Skeletal muscle tissue (tissue), 4 donors: Measurements from ENCODE around the gene MTCL1. TPM values are rescaled to one million over a fixed set of nuclear protein-coding genes. Genes with fewer than 3 reads are reported as not detected.

Experiments
- H3K27ac ChIP-seq: one replicate; pipeline ENCODE4 v1.7.0; 2013; ENCODE audit warnings: mild to moderate bottlenecking, low read depth, low read length, inconsistent platforms
- H3K27me3 ChIP-seq, 3 donors: one replicate each; pipeline ENCODE4 v1.7.0; 2013; ENCODE audit warnings: low read length in 3 of 3; ENCODE audit not compliant: control insufficient read depth in 3 of 3, insufficient read depth in 3 of 3
- H3K36me3 ChIP-seq, 3 donors: one replicate each; pipeline ENCODE4 v1.7.0; 2013; ENCODE audit warnings: low read length in 3 of 3; ENCODE audit not compliant: control insufficient read depth in 3 of 3, insufficient read depth in 3 of 3
- H3K4me1 ChIP-seq, 3 donors: one replicate each; pipeline ENCODE4 v1.7.0; 2013; ENCODE audit warnings: low read length in 3 of 3, mild to moderate bottlenecking in 3 of 3; ENCODE audit not compliant: control insufficient read depth in 3 of 3, insufficient read depth in 3 of 3
- H3K4me3 ChIP-seq, 3 donors: one replicate each; pipeline ENCODE4 v1.7.0; 2013; ENCODE audit warnings: low read length in 3 of 3
- H3K9ac ChIP-seq, 3 donors: one replicate each; pipeline ENCODE4 v1.7.0; 2013; ENCODE audit warnings: low read length in 3 of 3, mild to moderate bottlenecking in 3 of 3, moderate library complexity in 2 of 3, low read depth in 1 of 3
- H3K9me3 ChIP-seq, 3 donors: one replicate each; pipeline ENCODE4 v1.7.0; 2013; ENCODE audit warnings: low read length in 3 of 3; ENCODE audit not compliant: control insufficient read depth in 3 of 3
- total RNA-seq: library from RNA; depleted of rRNA; stranded (reverse); fragments of >200 nt; gene quantifications from one replicate; pipeline ENCODE4 v1.2.3, GENCODE V29; 2014
- donor health status: Osteomylitis.

The MTCL1 gene
- total RNA-seq, 1 donor from 2014 or later, result 12.5 TPM

DNA sequence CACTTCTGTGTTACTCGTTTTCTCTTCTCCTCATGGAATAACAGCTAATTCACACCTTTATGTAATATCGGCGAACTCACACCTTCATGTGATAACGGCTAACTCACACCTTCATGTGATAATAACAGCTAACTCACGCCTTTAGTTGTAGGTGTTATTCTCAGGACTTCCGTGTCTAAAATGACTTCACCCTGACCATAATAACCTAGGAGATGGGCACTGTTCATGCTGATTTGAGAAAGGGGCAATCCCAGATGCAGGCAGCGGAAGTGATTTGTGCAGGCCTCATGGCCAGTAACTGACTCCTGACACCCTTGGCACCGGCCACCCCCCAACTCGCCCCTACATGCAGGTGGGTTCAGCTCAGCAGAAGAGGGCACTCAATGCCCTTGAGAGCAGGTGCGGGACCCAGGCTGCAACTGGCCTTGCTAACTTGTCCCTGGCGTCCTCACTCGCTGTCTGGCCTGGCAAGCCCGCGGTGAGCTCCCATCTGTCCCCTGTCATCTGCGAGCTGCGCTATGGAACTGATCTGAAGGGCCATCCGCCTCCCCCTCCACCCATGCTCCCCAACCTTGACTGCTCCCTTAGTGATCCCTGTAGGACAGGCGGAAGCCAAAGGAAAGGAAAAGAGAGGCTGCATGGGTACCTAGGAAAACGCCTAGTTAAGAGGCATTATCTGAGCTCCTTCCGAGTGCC is 42.6 kb upstream of the MTCL1 start:
- H3K9me3 ChIP-seq, result no peaks in the 10 kb centered on the region
- no peaks in the 10 kb centered on the region for H3K36me3 ChIP-seq
- peaks cover 0 to 7% (median 0%) of the 10 kb centered on the region in 3 donors for H3K27me3 ChIP-seq
- H3K4me3 ChIP-seq, result no peak overlapping the region
- H3K27ac ChIP-seq, result no peak overlapping the region
- no peaks in the 10 kb centered on the region for H3K4me1 ChIP-seq
- H3K9ac ChIP-seq, result no peak overlapping the region

DNA sequence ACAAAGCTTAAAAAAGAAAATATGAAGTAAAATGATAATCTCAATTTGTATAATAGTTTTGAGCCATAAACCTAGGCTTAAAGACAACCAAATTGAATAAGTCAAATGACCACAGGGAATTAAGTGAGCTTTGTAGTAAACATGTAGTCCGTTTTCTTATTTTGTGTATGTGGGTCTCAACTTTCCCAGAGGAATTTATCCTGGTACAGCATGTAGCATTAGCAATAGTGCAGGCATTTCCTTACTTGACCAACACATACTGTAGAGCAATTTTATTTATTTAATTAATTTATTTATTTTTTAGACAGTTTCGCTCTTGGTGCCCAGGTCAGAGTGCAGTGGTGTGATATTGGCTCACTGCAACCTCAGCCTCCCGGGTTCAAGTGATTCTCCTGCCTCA is 37.5 kb upstream of the MTCL1 start:
- Histone ChIP-seq H3K9ac (no peak overlapping the region), H3K4me1 (no peaks in the 10 kb centered on the region), H3K27me3 (peaks cover 0 to 7% (median 0%) of the 10 kb centered on the region in 3 donors), H3K4me3 (no peak overlapping the region), H3K9me3 (no peaks in the 10 kb centered on the region), H3K27ac (no peak overlapping the region), H3K36me3 (no peaks in the 10 kb centered on the region)

DNA sequence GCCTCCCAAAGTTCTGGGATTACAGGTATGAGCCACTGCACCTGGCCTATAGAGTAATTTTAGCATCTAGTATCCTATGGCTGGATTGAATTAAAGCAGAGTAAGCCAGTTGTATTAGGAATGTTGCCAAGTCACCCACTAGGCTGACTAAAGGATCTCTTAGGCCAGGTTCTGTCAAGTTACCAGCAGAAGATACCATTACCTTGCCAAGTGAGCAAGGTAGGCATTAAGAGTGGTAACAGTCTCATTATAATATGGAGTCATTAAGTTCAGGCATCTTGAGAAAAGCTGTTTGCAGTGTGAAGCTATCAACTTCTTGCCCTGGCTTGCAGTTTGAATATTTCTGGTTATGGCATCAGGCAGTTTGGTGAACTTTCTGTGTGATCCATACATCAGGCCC is 37.0 kb upstream of the MTCL1 start:
- Histone ChIP-seq H3K27me3 (peaks cover 0 to 3% (median 0%) of the 10 kb centered on the region in 3 donors), H3K4me3 (no peak overlapping the region), H3K36me3 (no peaks in the 10 kb centered on the region), H3K27ac (no peak overlapping the region), H3K9ac (no peak overlapping the region), H3K4me1 (no peaks in the 10 kb centered on the region), H3K9me3 (no peaks in the 10 kb centered on the region)

DNA sequence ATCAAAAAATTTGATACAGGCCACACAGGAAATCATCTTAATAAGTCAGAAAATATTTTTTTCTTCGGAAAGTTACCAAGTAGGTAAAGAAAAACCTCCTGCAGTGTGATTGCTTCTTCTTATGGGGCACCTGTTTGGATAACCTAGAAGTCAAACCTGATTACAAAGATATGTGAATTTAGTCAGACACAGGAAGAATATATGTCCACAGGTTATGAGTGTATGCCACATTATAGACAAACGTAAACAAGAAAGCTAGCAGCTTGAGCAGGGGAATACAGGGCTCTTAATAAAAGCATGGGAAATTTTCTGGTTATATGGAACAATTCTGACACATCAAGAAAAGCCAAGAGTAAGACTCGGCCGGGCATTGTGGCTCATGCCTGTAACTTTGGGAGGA is 35.8 kb upstream of the MTCL1 start:
- Histone ChIP-seq H3K4me3 (no peak overlapping the region), H3K27me3 (no peaks in the 10 kb centered on the region), H3K9me3 (no peaks in the 10 kb centered on the region), H3K27ac (no peak overlapping the region), H3K9ac (no peak overlapping the region), H3K4me1 (no peaks in the 10 kb centered on the region), H3K36me3 (no peaks in the 10 kb centered on the region)

- Histone ChIP-seq H3K4me1 (no peaks in the 10 kb centered on the region), H3K27me3 (no peaks in the 10 kb centered on the region), H3K9ac (no peak overlapping the region), H3K9me3 (no peaks in the 10 kb centered on the region), H3K4me3 (no peak overlapping the region), H3K36me3 (no peaks in the 10 kb centered on the region), H3K27ac (no peak overlapping the region)
These were observed 31.8 kb upstream of the MTCL1 start for GRCh38 chr18:8673256-8674209.

DNA sequence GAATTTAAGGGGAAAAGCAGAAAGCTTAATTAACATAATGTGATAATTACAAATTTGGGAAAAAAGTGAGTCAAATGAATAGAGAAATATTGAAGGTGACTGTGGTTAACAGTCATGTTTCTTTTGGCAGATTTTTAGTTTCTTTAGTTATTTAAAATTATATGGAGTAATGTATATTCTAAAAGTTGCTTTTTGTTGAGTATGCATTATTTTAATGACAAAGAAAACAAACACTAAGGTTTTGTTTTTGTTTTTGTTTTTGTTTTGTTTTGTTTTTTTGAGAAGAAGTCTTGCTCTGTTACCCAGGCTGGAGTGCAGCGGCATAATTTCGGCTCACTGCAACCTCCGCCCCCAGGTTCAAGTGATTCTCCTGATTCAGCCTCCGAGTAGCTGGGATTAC is 30.3 kb upstream of the MTCL1 start:
- Histone ChIP-seq H3K4me1 (no peaks in the 10 kb centered on the region), H3K9me3 (no peaks in the 10 kb centered on the region), H3K9ac (no peak overlapping the region), H3K27ac (no peak overlapping the region), H3K4me3 (no peak overlapping the region), H3K27me3 (no peaks in the 10 kb centered on the region), H3K36me3 (no peaks in the 10 kb centered on the region)

- H3K9me3 ChIP-seq, result no peaks in the 10 kb centered on the region
- no peak overlapping the region for H3K27ac ChIP-seq
These were observed 24.2 kb upstream of the MTCL1 start for GRCh38 chr18:8681196-8681595.

DNA sequence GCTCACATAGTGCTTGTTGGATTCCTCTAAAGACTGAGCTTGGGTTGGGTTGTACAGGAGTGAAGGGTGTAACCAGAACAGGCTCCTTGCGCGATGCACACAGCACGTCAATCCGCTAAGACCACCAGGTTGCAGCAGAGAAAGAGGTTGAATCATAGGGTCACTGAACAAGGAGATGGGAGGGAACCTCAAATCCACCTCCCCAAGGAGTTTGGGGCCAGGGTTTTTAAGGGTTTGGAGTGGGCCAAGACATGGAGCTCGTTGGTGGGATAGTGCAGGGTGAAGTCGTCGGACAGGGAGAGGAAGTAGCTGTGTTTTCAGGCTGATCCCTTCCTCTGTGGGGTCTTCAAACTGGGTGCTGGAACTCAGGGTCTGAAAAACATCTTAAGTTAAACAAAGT is 20.8 kb upstream of the MTCL1 start:
- no peaks in the 10 kb centered on the region for H3K36me3 ChIP-seq
- no peaks in the 10 kb centered on the region for H3K27me3 ChIP-seq
- H3K9me3 ChIP-seq, result no peaks in the 10 kb centered on the region
- no peak overlapping the region for H3K27ac ChIP-seq
- H3K9ac ChIP-seq, result no peak overlapping the region
- peaks cover 0 to 4% (median 4%) of the 10 kb centered on the region in 3 donors for H3K4me1 ChIP-seq
- H3K4me3 ChIP-seq, result no peak overlapping the region

More at GRCh38 chr18:8681196-8681595, 24.2 kb upstream of the MTCL1 start:
- Histone ChIP-seq H3K9ac (no peak overlapping the region), H3K27me3 (no peaks in the 10 kb centered on the region), H3K4me3 (no peak overlapping the region), H3K4me1 (peaks cover 0 to 4% (median 4%) of the 10 kb centered on the region in 3 donors), H3K36me3 (no peaks in the 10 kb centered on the region)

DNA sequence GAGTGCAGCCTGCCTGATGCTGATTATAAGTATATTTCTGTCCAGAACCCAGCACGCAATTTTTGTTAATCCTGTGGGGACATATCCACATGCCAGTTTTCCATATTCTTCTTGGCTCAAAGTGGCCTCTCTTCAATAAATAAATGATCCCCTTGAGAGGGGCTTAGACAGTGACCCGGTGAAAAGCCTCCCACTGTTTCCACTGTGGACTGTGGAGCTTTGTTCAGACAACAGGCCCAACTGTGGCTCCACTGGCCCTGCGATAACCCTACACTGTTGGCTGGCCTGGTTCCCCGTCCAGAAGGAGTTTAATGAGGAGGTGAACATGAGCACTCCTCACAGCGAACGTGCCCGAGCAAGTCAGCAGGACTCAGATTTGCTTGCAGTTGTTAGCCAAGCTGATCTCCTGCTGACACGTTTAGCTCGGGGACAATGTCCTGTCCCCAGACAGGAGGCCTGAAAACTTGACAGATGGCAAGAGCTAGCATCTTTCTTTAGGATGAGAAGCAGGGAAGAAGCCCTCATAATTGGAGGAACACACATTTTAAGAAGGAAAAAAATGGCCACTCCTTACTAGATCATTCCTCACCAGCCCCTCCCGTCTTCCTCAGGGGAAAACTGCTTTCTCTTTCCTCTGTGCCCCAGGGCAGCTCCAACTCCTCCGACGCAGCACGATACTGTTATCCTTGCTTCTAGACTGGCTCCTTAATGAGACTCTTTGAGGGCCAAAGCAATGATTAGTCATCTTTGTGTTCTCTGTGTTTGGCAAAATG is 20.0 kb upstream of the MTCL1 start:
- H3K4me3 ChIP-seq, result no peak overlapping the region
- H3K9ac ChIP-seq, result no peak overlapping the region
- no peak overlapping the region for H3K27ac ChIP-seq

More for the DNA sequence above, 20.0 kb upstream of the MTCL1 start:
- H3K9me3 ChIP-seq, result no peaks in the 10 kb centered on the region
- H3K36me3 ChIP-seq, result no peaks in the 10 kb centered on the region
- H3K27me3 ChIP-seq, result no peaks in the 10 kb centered on the region
- peaks cover 0 to 4% (median 4%) of the 10 kb centered on the region in 3 donors for H3K4me1 ChIP-seq
